M059J (cell line): ENCODE results near the gene TMEM232. TPM values are rescaled to one million over a fixed set of nuclear protein-coding genes. Genes with fewer than 3 reads are reported as not detected.
A peak's percentile ranks its signal among the peaks of the same experiment; 100 is the strongest.

Source experiments
- DNase-seq: peaks from one replicate; pipeline ENCODE4 v3.0.0-alpha.2; 2012; ENCODE audit warnings: low read depth
- total RNA-seq: library from RNA; depleted of rRNA; stranded (reverse); fragments of >200 nt; shearing (Covaris generic); gene quantifications from 2 replicates; pipeline ENCODE4 v1.2.3, GENCODE V29; 2014; rRNA removed

Gene TMEM232
- total RNA-seq, 1 experiment from 2014 or later: 0.22 TPM

- DNase-seq: no peak
These were observed 323.9 kb downstream of the TMEM232 start for GRCh38 chr5:110402562-110402961.

- DNase-seq: no peak
These were observed 324.6 kb downstream of the TMEM232 start for GRCh38 chr5:110401881-110402280.

- no peak for DNase-seq
These were observed 327.5 kb downstream of the TMEM232 start for GRCh38 chr5:110398951-110399350.

- DNase-seq: no peak
These were observed 329.2 kb downstream of the TMEM232 start for GRCh38 chr5:110397281-110397680.

DNA sequence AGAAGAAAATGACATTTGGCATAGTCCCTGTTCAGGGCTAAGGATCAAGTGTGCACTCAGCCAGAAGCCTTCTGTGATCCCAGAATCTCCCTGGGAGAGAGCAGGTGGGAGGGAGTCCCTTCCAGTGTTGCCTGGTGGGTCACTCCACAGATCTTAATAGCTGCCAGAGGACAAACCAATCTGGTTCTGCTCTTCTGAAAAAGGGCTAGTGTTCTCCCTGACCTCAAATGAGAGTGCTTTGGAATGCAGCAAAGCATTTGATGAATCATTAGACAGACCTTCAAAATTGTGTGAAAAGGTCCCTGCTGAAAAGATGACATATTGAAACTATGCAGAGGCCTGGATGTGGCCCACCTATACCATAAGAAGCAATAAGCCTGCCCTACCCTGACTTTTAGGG is 339.7 kb downstream of the TMEM232 start:
- DNase-seq: peak; percentile 48

GRCh38 chr5:110383231-110383630 is 343.2 kb downstream of the TMEM232 start:
- DNase-seq: no peak

GRCh38 chr5:110377943-110378342 is 348.5 kb downstream of the TMEM232 start:
- peak; percentile 33 for DNase-seq

- DNase-seq: peak; percentile 11
These were observed 349.1 kb downstream of the TMEM232 start for GRCh38 chr5:110377361-110377760.

DNA sequence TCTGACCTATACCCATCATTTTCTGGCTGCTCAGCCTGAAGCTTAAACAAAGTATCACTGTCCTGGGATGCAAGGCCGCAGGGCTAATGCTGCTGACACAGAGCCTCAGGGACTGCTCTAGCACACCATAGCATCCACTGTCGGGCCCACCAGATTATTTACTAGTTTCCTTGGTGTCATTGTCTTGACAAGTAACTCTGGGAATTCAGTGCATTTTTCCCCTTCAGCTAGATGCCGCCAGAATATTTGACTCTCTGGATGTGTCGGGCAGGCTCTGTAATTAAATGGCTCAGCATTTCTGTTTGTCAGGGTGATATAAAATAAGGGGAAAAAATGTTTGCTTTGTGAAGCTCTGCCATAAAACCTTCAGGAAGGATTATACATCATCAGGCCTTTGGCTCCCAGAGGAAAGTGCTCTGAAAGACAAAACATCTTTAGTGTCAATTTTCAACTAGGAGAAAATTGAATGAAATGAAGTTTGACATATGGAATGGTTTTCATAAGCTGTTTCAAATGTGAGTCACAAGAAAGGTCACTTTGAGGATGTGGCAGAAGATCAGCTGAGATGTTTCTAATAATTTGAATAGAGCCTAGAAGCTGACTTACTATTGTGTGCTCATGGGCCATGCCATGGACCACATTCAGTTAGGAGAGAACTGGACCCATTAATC is 350.1 kb downstream of the TMEM232 start:
- no peak for DNase-seq

DNA sequence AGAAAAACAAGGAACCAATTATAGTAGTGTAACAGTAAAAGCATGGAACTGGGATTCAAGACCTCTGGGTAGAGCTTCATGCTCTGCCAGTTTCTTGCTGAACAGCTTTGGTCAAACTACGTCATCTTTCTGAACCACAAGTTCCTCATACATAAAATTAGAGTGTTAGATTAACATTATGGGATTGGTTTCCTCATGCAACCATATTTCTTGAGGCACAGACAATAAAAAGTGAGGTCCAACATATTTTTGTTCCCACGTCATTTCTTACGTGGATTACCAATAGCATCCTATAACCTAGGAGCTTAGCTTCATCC is 354.8 kb downstream of the TMEM232 start:
- no peak for DNase-seq

DNA sequence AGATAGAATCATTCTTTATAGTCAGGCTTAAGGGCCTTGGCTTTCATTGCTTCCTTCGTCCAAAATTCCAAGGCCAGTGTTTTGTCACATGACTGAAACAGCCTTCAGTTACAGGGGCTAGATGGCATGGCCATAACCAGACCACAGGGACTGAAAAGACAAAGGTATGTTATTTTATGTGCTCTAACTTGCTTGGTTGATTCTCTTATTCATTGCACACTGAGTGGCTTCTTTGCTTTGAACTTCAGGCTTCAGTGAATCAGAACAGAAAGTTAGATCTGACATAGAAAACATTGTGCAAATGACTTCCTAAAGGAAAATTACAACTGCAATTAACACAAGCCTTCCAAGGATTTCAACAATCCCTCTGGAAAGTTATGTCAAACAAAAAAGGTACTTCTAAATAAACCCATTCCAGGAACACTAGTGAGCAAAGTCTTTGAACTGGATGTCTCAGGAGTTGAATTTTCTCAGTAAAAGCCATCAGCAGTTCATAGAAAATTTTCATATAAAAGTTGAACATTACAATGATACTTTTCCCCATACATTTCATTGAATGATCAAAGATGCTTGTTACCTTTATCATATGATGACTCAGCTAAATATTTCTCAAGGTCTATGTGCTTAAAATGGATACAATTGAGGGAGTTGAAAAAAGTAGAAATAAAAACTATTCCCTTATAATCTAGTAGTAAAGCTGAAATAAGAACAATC is 355.3 kb downstream of the TMEM232 start:
- DNase-seq: no peak

Other genes with a start within 250 kb of the TMEM232 start
- 57.8 and 76.7 TPM in 2 replicates for gene SLC25A46, start 12.3 kb upstream of the TMEM232 start, total RNA-seq